Naive thymus-derived CD4-positive, alpha-beta T cell (primary cell): ENCODE data around the gene SLC34A3. TPM values are rescaled to one million over a fixed set of nuclear protein-coding genes. Genes with fewer than 3 reads are reported as not detected.

Experiments used
- ATAC-seq: fragments of 150-1000 bp; cut with Tn5 transposase; 2 replicates; pipeline ENCODE4 v1.10.0; 2021; ENCODE audit warnings: mild to moderate bottlenecking, moderate library complexity
- CTCF ChIA-PET: fragments of 350-600 bp; sonication (Branson Sonifier 250); formaldehyde crosslinking; loops from one replicate; lab custom pipeline; 2021; ENCODE audit warnings: antibody characterized with exemption; lab: Charles Lee
- POLR2A ChIA-PET: fragments of 350-600 bp; sonication (Branson Sonifier 250); formaldehyde crosslinking; loops from one replicate; lab custom pipeline; 2021; ENCODE audit warnings: antibody characterized with exemption, inconsistent platforms; lab: Charles Lee
- DNase-seq, 9 donors: peaks; one replicate each; pipeline versions ENCODE4 v3.0.0 to v3.0.0-alpha.2; 2020 to 2022; ENCODE audit warnings: mixed read lengths in 1 of 9
- H3K27ac ChIP-seq: one replicate; pipeline ENCODE4 v1.7.0; 2013; ENCODE audit warnings: mild to moderate bottlenecking, low read depth, low read length, moderate library complexity
- H3K27me3 ChIP-seq, 2 donors: one replicate each; pipeline ENCODE4 v1.7.0; 2013; ENCODE audit warnings: low read length in 2 of 2, mild to moderate bottlenecking in 2 of 2, moderate library complexity in 2 of 2; ENCODE audit not compliant: control insufficient read depth in 2 of 2, insufficient read depth in 2 of 2
- H3K36me3 ChIP-seq, 3 experiments: 1 replicate in 2 of 3; 2 replicates in 1 of 3; pipeline ENCODE4 v1.7.0; 2013; ENCODE audit warnings: low read length in 3 of 3, mild to moderate bottlenecking in 3 of 3, moderate library complexity in 1 of 3; ENCODE audit not compliant: insufficient read depth in 3 of 3, control insufficient read depth in 2 of 3
- H3K4me1 ChIP-seq, 2 donors: one replicate each; pipeline ENCODE4 v1.7.0; 2013; ENCODE audit warnings: low read length in 2 of 2, mild to moderate bottlenecking in 2 of 2, moderate library complexity in 1 of 2; ENCODE audit not compliant: control insufficient read depth in 2 of 2, insufficient read depth in 2 of 2
- H3K4me3 ChIP-seq: 2 replicates; pipeline ENCODE4 v1.7.0; 2013; ENCODE audit warnings: mild to moderate bottlenecking, low read length
- H3K9me3 ChIP-seq, 3 experiments: 1 replicate in 2 of 3; 2 replicates in 1 of 3; pipeline ENCODE4 v1.7.0; 2013; ENCODE audit warnings: low read length in 3 of 3; ENCODE audit not compliant: control insufficient read depth in 2 of 3
- H3K27ac Mint-ChIP-seq, 9 donors: one replicate each; pipeline ENCODE4 v1.8.0; 2020 to 2022; ENCODE audit warnings: mixed read lengths in 9 of 9, mild to moderate bottlenecking in 8 of 9, moderate library complexity in 5 of 9, inconsistent platforms in 2 of 9
- H3K27me3 Mint-ChIP-seq, 5 donors: one replicate each; pipeline ENCODE4 v1.8.0; 2021 to 2022; ENCODE audit warnings: mixed read lengths in 5 of 5, mild to moderate bottlenecking in 1 of 5
- H3K36me3 Mint-ChIP-seq, 5 donors: one replicate each; pipeline ENCODE4 v1.8.0; 2020 to 2022; ENCODE audit warnings: mixed read lengths in 5 of 5, mild to moderate bottlenecking in 3 of 5, inconsistent platforms in 1 of 5
- H3K4me1 Mint-ChIP-seq, 7 donors: one replicate each; pipeline ENCODE4 v1.8.0; 2020 to 2022; ENCODE audit warnings: mixed read lengths in 7 of 7, mild to moderate bottlenecking in 3 of 7, inconsistent platforms in 1 of 7
- H3K4me3 Mint-ChIP-seq, 10 donors: one replicate each; pipeline ENCODE4 v1.8.0; 2020 to 2022; ENCODE audit warnings: mild to moderate bottlenecking in 10 of 10, mixed read lengths in 10 of 10, moderate library complexity in 6 of 10, inconsistent platforms in 2 of 10
- H3K9me3 Mint-ChIP-seq, 11 donors: one replicate each; pipeline ENCODE4 v1.8.0; 2020 to 2022; ENCODE audit warnings: mixed read lengths in 11 of 11, mild to moderate bottlenecking in 4 of 11, inconsistent platforms in 1 of 11, moderate library complexity in 1 of 11
- intact Hi-C, 2 donors: fragments of 100-400 bp; cut with micrococcal nuclease; formaldehyde crosslinking; loops; one replicate each; pipeline ENCODE4 v1.15.1; 2023
- polyA plus RNA-seq, 2 donors: library from polyadenylated mRNA; unstranded; fragments of 300-500 nt; fragmentation: Illumina TruSeq; gene quantifications; one replicate each; pipeline ENCODE4 v1.2.3, GENCODE V29; 2021
- total RNA-seq, 6 experiments: library from RNA in 5 of 6; stranded (reverse) in 5 of 6; gene quantifications; 1 replicate in 5 of 6; 2 replicates in 1 of 6; pipeline ENCODE4 v1.2.3 and lab custom pipeline; 2021 to 2026

The SLC34A3 gene
- total and polyA plus RNA-seq, 7 experiments from 2014 or later: 0.16 TPM; not detected in 5

- Histone ChIP-seq H3K27ac (no peak overlapping the region), H3K4me1 (peaks cover 14 to 20% of the 10 kb centered on the region in 2 donors), H3K36me3 (no peaks in the 10 kb centered on the region), H3K27me3 (no peaks in the 10 kb centered on the region), H3K4me3 (no peak overlapping the region), H3K9me3 (no peaks in the 10 kb centered on the region)
- Mint-ChIP-seq H3K36me3 (no peaks in the 10 kb centered on the region), H3K4me1 (peaks cover 16 to 31% (median 21%) of the 10 kb centered on the region in 7 donors), H3K27ac (peak overlapping the region in 1 of 9 donors; percentile 49), H3K9me3 (no peaks in the 10 kb centered on the region), H3K27me3 (no peaks in the 10 kb centered on the region), H3K4me3 (peak overlapping the region in 9 of 10 donors; percentile 36 to 82 (median 77))
- ChIA-PET CTCF (no interaction called here), POLR2A (interaction anchor here (0.8 to 3.4 kb wide), 5 partner anchors 10 to 113 kb away, joined by 3 to 16 read pairs (median 4); partner anchors contain the start of genes CYSRT1, MAN1B1, SSNA1 and TUBB4B)
- DNase-seq (no peak), ATAC-seq (no peak)
- intact Hi-C loops: loop anchor here (1.0 to 10.0 kb wide), 12 partner anchors 11 to 409 kb away; partner anchors contain the start of genes ANAPC2 (in 2 of the 2), MAN1B1 (in 2 of the 2), SSNA1 (in 2 of the 2) and TUBB4B (in 2 of the 2)
Measured at GRCh38 chr9:137199411-137200121, 31.1 kb upstream of the SLC34A3 start.

- Mint-ChIP-seq H3K27me3 (no peaks in the 10 kb centered on the region), H3K27ac (peak within 1 kb of the TSS; percentile 12 to 91 (median 78)), H3K4me1 (peaks cover 16 to 34% (median 23%) of the 10 kb centered on the region in 7 donors), H3K36me3 (no peaks in the 10 kb centered on the region), H3K4me3 (peak within 1 kb of the TSS; percentile 77 to 89 (median 84)), H3K9me3 (peaks cover 0 to 3% (median 0%) of the 10 kb centered on the region in 11 donors)
- H3K27ac ChIP-seq: peak within 1 kb of the TSS; percentile 78
- POLR2A ChIA-PET: interaction anchor here (0.6 to 9.0 kb wide), 13 partner anchors 10 to 399 kb away, joined by 3 to 136 read pairs (median 4); partner anchors contain the start of genes ANAPC2, MAN1B1, RABL6 and SSNA1
- CTCF ChIA-PET: interaction anchor here (1.1 to 1.3 kb wide), 2 partner anchors 21 to 71 kb away, joined by 3 read pairs; partner anchors contain the start of gene RNF208
- ATAC-seq (peak; percentile 98), DNase-seq (peak; percentile 89 to 98 (median 97))
- H3K36me3 ChIP-seq: peaks cover 0 to under 1% (median 0%) of the 10 kb centered on the region in 3 experiments
- H3K9me3 ChIP-seq: no peaks in the 10 kb centered on the region
- H3K4me3 ChIP-seq: peak within 1 kb of the TSS; percentile 75
- peaks cover 20 to 23% of the 10 kb centered on the region in 2 donors for H3K4me1 ChIP-seq
- no peaks in the 10 kb centered on the region for H3K27me3 ChIP-seq
- intact Hi-C loops: loop anchor here (1.0 to 10.0 kb wide), 12 partner anchors 12 to 410 kb away; partner anchors contain the start of genes ANAPC2 (in 2 of the 2), MAN1B1 (in 2 of the 2), SSNA1 (in 2 of the 2) and TUBB4B (in 2 of the 2)
Measured at GRCh38 chr9:137200311-137201204, 30.1 kb upstream of the SLC34A3 start, which contains the start of gene TPRN. Gene TPRN, minus strand, starts transcription at chr9:137200741. Its CDS starts 30 bp downstream, at chr9:137200711.

DNA sequence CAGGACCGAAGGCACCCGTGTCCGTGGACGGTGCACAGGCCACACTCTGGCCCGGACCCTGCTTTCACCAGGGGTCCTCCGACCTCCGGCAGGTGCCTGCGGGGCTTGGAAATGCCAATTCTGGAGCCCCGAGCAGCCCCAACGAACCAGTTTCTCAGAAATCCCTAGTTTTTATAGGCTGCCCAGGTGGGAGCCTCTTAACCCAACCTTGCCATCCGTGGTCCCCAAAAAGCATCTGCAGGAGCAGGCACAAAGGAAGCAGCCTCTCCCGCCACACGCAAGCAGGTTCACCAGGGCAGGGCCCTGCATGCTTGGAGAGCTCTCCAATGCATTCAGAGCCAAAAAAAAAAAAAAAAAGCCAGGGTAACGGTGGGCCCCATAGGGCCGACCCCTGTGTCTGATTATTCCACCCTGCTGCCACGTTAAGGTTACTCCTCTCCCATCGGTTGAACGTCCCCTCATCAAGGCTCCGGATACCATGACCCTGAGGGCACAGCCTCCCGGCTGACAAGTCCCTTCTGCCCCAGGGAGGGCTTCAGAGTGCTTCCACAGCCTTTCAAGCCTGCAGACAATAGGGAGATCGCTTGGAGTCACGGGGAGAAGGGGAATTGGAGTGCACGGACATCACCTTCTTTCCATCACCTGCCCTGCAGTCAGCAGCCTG lies 29.4 kb upstream of the SLC34A3 start:
- Histone ChIP-seq H3K27me3 (no peaks in the 10 kb centered on the region), H3K4me1 (peaks cover 28% of the 10 kb centered on the region in 2 donors), H3K9me3 (no peaks in the 10 kb centered on the region), H3K4me3 (peak overlapping the region; percentile 75), H3K36me3 (peaks cover 0 to 4% (median 0%) of the 10 kb centered on the region in 3 experiments), H3K27ac (peak overlapping the region; percentile 78)
- H3K27me3 Mint-ChIP-seq: no peaks in the 10 kb centered on the region
- H3K4me1 Mint-ChIP-seq: peaks cover 17 to 42% (median 29%) of the 10 kb centered on the region in 7 donors
- peak overlapping the region; percentile 77 to 89 (median 84) for H3K4me3 Mint-ChIP-seq
- POLR2A ChIA-PET: interaction anchor here (0.6 to 9.0 kb wide), 14 partner anchors 9 to 400 kb away, joined by 3 to 136 read pairs (median 4); partner anchors contain the start of genes ANAPC2, MAN1B1, RABL6 and SSNA1
- no peak for DNase-seq
- peak overlapping the region; percentile 12 to 91 (median 78) for H3K27ac Mint-ChIP-seq
- CTCF ChIA-PET: interaction anchor here (1.1 to 1.3 kb wide), 2 partner anchors 21 to 72 kb away, joined by 3 read pairs; partner anchors contain the start of gene RNF208
- intact Hi-C loops: loop anchor here (2.0 to 10.0 kb wide), 5 partner anchors 51 to 411 kb away; partner anchors contain the start of genes C8G (in 1 of the 2), FBXW5 (in 1 of the 2), MAN1B1 (in 1 of the 2) and PAXX (in 1 of the 2)
- peaks cover 0 to 3% (median 0%) of the 10 kb centered on the region in 11 donors for H3K9me3 Mint-ChIP-seq
- no peak for ATAC-seq
- H3K36me3 Mint-ChIP-seq: no peaks in the 10 kb centered on the region

DNA sequence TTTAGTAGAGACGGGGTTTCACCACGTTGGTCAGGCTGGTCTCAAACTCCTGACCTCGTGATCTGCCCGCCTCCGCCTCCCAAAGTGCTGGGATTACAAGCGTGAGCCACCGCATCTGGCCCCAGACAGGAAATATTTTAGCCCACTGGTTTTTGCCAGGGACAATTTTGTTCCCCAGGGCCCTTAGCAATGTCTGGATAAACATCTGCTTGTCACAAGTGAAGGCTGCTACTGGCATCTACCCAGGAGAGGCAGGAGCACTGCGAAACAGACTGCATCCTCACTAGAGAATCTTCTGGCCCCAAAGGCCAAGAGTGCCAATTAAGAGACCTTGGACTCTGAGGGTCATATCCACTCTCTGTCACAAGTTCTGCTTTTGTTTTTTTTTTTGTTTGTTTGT lies 27.7 kb upstream of the SLC34A3 start:
- POLR2A ChIA-PET: interaction anchor here (0.7 to 9.0 kb wide), 4 partner anchors 13 to 216 kb away, joined by 3 to 136 read pairs (median 12); partner anchors contain the start of genes ANAPC2, RNF208, SSNA1 and TUBB4B
- CTCF ChIA-PET: no interaction called here
- Histone ChIP-seq H3K4me3 (no peak overlapping the region), H3K36me3 (peaks cover 0 to 4% (median 0%) of the 10 kb centered on the region in 3 experiments), H3K27me3 (no peaks in the 10 kb centered on the region), H3K27ac (no peak overlapping the region), H3K4me1 (peaks cover 32 to 35% of the 10 kb centered on the region in 2 donors), H3K9me3 (no peaks in the 10 kb centered on the region)
- peak overlapping the region in 4 of 10 donors; percentile 8 to 91 (median 14) for H3K4me3 Mint-ChIP-seq
- H3K36me3 Mint-ChIP-seq: peaks cover 0 to 6% (median 0%) of the 10 kb centered on the region in 5 donors
- peaks cover 30 to 57% (median 43%) of the 10 kb centered on the region in 7 donors for H3K4me1 Mint-ChIP-seq
- ATAC-seq: no peak
- intact Hi-C loops: loop anchor here in 1 of 2 donors (10.0 kb wide), 1 partner anchor 258 kb away; the partner anchor contains the start of genes C8G and FBXW5
- H3K27ac Mint-ChIP-seq: peak overlapping the region in 1 of 9 donors; percentile 16
- no peaks in the 10 kb centered on the region for H3K27me3 Mint-ChIP-seq
- H3K9me3 Mint-ChIP-seq: peaks cover 0 to 7% (median 0%) of the 10 kb centered on the region in 11 donors
- no peak for DNase-seq

DNA sequence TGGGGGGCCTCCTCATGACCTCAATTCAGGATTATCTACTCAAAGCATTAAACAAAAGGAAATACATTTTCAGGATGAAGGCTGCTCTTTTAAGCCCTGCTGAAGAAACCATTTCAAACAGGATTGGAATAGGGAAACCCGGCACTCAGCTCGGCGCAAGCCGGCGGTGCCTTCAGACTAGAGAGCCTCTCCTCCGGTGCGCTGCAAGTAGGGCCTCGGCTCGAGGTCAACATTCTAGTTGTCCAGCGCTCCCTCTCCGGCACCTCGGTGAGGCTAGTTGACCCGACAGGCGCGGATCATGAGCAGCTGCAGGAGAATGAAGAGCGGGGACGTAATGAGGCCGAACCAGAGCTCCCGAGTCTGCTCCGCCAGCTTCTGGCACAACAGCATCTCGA lies 26.0 kb upstream of the SLC34A3 start:
- H3K9me3 Mint-ChIP-seq: peaks cover 0 to 7% (median 0%) of the 10 kb centered on the region in 11 donors
- Histone ChIP-seq H3K4me1 (peaks cover 32 to 35% of the 10 kb centered on the region in 2 donors), H3K36me3 (peaks cover 0 to 10% (median 0%) of the 10 kb centered on the region in 3 experiments), H3K9me3 (no peaks in the 10 kb centered on the region), H3K27ac (peak overlapping the region; percentile 96), H3K27me3 (no peaks in the 10 kb centered on the region), H3K4me3 (peak overlapping the region; percentile 98)
- ATAC-seq (no peak), DNase-seq (no peak)
- intact Hi-C loops: loop anchor here (1.0 to 10.0 kb wide), 7 partner anchors 16 to 260 kb away; partner anchors contain the start of genes ANAPC2 (in 2 of the 2), SSNA1 (in 2 of the 2), TUBB4B (in 2 of the 2) and C8G (in 1 of the 2)
- H3K36me3 Mint-ChIP-seq: peaks cover 0 to 6% (median 0%) of the 10 kb centered on the region in 5 donors
- H3K4me3 Mint-ChIP-seq: peak overlapping the region; percentile 90 to 95 (median 92)
- CTCF ChIA-PET: interaction anchor here (0.7 to 2.1 kb wide), 2 partner anchors 30 to 109 kb away, joined by 3 to 6 read pairs; no protein-coding TSS in a partner anchor
- no peaks in the 10 kb centered on the region for H3K27me3 Mint-ChIP-seq
- POLR2A ChIA-PET: interaction anchor here (1.2 to 9.0 kb wide), 7 partner anchors 9 to 78 kb away, joined by 3 to 136 read pairs (median 6); partner anchors contain the start of genes ANAPC2, CYSRT1, RNF208 and SSNA1
- peaks cover 30 to 57% (median 41%) of the 10 kb centered on the region in 7 donors for H3K4me1 Mint-ChIP-seq
- peak overlapping the region; percentile 87 to 97 (median 93) for H3K27ac Mint-ChIP-seq
